DMS114 treated with DMSO at 0.1 percent for 48 hours (cell line): ENCODE results near the gene CEP57L1.
"Not testable (repeated sequence)": the region's sequence is repeated elsewhere in the genome, so short reads cannot be mapped to it uniquely, and the experiment has no call there.

Experiments
- DNase-seq: peaks from one replicate; lab custom pipeline; 2025; ENCODE audit not compliant: unreplicated experiment; lab: John Stamatoyannopoulos, UW

CEP57L1 gene

DNA sequence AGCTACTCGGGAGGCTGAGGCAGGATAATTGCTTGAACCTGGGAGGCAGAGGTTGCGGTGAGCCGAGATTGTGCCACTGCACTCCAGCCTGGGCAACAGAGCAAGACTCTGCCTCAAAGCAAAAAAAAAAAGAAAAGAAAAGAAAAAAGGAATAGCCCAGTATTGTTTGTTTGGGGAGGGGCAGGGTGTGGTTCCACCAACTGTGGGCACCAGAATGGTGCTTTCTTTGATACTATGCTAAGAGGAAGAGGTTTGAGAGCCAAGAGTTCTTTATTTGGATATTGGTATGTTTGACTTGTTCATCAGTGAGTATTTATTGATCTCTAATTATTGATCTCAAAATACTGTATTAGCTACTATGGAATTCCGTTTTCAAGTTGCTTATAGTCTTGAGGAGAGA, 72.3 kb downstream of the CEP57L1 start:
- DNase-seq: no peak

DNA sequence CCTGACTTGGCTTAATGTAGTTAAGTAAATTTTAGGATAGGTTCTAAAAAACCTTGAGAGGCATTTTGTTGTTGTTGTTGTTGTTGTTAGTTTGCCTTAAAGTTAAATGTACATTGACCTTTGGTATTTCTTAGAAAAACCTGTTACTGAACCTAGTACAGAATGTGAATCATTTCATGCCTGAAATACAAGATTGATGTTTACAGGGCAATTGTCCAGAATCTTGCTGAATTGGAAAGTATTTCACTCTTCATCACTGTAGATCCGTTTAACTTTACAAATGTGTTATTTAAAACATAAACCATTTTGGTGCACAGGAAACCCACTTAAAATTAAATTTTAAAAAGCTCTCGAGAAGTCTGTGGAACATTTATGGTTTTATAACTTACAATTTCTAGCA, 75.0 kb downstream of the CEP57L1 start:
- DNase-seq: no peak

DNA sequence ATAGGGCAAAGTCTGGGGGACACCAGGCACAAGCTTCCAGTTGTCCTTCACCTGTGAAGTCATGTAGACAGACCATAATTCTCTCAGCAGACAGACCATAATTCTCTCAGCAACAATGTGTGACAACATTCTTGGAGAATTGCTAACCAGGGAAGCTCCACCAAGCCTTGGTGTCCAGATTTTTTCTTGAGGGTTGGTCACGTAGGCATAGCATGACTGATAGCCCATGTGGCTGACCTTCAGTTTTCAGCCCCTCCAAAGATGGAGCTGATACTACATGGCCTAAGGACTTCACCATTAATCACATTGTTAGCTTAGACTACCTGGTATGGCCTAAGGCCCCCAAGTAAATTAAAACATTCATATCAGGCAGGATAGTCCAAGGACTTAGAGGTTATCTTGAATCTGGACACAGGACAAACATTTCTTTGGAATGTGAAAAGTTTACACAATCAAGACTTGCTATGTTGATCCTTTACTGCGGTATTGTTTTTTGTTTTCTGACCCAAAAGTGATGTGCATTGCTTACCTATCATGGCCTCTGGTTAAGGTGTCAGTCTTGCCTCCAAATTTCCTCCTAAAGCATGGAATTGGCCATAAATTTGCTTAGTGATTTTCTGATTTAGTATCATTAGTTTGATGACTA, 76.9 kb downstream of the CEP57L1 start:
- no peak for DNase-seq

DNA sequence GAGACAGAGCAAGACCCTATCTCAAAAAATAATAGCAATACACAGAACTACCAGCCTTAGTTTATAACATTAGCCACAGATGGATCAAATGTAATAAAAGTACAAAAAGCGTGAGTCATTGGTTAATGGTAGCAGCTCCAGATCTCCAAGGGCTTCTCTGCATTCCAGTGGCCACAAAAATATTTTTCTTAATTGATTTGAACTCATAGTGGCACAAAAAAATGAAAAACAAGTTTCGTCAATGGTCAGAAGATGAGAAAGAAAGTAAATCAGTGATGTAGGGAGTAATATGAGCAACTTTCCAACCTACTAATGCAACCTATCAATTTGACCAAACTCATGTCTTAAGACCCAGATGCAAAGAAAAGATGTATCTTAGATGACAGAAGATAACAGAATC, 79.6 kb downstream of the CEP57L1 start:
- DNase-seq: no peak

DNA sequence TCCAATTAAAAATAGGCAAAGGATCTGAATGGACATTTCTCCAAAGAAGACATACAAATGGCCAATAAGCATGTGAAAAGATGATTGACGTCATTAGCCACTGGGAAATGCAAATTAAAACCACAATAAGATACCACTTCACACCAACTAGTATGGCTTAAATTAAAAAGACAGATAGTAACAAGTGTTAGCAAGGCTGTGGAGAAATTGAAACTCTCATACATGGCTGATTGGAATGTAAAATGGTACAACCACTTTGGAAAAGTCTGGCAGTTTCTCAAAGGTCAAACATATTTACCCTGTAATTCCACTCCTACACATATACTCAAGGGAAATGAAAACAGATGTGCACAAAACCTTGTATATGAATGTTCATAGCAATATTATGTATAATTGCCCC, 83.6 kb downstream of the CEP57L1 start:
- no peak for DNase-seq

DNA sequence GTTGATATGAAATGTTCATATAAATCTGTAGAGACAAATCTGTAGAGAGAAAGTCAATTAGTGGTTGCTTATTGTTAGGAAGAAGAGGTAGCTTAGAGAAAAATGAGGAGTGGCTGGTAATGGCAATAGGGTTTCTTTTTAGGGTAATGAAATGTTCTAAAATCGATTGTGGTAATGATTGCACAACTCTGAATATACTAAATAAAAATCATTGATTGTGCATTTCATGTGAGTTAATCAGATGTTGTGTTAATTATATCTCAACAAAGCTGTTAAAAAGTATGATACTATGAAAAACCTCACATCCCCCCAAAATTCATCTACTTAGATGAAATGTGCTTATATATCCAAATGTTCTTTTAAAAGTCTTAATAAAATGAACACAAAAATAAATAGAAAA, 84.2 kb downstream of the CEP57L1 start:
- no peak for DNase-seq

DNA sequence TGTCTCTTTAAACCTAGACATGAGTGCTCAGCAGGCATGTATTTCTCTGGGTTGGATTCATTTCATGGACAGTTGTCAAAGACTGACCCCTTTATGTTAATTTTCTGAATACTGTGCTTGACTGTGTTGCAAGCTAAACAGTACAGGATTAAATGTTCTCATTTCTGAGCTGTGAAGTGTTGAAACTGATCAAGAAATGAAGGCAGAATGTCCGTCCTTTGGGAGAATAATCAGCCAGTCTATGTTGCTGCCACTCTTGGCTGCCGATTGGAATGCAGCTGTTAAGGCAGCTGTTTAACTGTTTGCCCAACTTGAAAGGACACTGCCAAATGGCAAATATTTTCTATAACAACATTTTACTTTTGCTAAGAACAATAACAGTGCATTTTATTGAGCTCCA, 87.3 kb downstream of the CEP57L1 start:
- DNase-seq: no peak

DNA sequence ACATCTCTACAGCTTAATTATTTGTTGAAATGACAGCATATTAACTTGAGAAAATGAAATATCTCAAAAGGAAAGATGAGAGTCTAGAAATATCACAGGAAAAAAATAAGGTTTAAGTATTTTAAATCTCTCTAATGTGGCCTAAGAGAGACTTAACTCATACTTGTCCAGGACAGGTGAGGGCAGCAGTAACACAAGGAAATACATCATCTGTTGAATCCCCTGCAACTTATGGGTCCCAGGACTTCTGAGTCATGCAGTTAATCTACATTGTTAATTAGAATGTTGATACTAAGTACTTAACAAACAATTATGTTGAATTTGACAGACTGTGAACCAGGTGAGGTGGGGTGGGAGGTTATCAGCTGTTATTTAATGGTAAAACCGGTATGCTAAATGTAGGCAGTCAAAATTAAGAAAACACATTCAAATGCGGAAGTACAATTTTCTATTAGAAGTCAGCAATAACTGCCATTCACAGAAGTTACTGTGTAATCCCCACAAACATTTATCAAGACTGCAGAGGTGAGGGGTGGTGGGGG, 87.9 kb downstream of the CEP57L1 start:
- DNase-seq: no peak

DNA sequence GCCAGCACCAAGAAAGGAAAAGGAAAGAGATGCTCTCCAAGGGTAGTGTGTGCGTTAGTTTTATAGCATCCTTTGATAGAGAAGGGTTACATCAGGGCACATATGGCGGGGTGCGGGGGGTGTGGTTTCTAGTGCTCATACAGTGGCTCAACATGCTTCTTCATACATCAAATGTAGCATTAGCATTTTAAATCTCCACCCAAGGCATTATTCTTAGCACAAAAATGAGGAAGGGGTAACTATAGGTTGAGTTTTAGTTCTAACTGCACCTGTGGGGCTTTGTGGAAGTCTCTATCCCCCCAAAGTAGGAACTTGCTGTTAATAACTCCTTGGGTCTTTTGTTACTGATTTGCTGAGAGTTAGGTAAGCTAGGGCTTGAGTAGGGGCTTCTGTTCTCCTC, 89.3 kb downstream of the CEP57L1 start:
- DNase-seq: no peak

DNA sequence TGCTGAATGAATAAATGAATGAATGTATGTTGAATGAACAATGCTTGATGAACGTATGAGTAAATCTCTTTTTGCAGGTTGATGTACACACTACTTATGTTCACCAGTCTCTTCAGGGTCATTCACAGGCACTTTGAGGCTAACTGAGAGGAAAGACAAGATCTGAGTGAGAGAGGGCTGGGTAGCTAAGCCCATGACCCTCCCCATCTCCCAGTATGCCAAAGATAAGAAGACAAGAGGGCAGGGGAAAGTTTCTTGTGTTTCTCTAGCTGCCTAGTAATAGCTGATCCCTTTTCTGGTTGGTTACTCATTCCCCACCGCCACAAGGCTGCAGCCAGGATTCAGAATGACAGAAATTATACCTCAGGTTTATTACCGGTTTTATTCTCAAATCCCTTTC, 90.7 kb downstream of the CEP57L1 start:
- DNase-seq: no peak

DNA sequence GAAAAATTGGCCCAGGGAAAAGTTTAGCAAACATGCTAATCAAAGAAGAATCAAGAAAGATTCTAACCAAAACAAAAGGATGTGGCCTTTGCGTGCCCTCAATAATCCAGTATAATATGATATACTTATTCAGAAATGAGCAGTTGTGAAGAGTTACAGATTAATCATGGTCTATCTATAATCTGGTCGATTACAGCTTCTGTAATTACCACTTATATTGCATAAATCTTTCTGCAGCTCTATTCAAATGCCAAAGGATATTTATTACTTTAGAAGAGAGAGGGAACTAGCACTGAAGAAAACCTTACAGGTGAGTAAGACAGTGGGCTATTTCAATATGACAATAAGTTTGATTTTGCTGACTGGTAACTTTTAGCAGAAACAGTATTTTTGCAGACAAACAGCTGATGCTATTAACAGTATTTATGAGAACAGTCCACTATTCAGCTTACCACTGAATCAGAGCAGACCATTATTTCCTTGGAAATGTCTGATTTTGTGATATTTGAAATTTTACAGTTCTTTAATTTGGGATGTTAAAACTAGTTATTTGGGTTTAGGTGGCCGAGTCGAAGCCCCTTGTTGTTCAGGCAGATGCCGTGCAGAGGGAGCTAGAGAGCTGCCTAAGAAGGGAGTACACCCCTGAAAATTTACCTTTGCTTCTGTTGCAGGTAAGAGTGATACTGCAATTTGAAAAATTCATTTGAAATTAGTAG, 92.2 kb downstream of the CEP57L1 start:
- DNase-seq: peak; percentile 27

DNA sequence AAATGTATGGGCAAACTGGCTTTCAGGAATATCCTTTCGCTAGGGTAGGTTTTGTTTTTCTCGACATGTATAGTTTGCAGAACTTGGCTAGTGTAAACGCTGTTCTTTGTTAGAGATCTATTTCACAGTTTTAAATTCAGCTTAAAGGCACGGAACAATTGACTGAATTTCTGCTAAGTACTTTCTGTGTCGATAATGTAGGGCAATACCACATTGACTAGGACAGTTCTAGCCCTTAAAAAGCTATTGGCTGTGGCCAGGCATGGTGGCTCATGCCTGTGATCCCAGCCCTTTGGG, 92.8 kb downstream of the CEP57L1 start:
- no peak for DNase-seq

DNA sequence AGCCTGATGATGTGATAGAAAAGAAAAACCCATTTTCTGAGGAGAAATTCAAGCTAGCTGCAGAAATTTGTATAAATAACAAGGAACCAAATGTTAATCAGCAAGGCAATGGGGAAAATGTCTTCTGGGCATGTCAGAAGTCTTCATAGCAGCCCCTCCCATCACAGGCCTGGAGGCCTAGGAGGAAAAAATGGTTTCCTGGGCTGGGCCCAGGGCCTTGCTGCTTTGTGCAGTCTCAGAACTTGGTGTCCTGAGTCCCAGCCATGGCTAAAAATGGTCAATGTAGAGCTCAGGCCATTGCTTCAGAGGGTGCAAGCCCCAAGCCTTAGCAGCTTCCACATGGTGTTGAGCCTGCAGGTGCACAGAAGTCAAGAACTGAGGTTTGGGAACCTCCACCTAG, 96.1 kb downstream of the CEP57L1 start:
- DNase-seq: not testable (repeated sequence)

DNA sequence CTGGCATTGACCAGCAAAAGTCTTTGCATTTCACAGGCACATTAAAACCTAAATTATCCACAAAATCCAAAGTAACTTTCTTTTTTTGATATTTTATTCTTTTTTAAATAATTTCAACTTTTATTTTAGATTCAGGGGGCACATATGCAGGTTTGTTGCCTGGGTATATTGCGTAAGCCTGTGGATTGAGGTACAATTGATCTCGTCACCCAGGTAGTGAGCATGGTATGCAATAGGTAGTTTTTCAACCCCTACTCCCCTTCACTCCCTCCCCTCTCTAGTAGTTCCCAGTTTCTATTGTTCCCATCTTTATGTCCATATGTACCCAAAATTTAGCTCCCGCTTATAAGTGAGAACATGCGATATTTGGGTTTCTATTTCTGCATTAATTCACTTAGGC, 97.6 kb downstream of the CEP57L1 start:
- DNase-seq: no peak

DNA sequence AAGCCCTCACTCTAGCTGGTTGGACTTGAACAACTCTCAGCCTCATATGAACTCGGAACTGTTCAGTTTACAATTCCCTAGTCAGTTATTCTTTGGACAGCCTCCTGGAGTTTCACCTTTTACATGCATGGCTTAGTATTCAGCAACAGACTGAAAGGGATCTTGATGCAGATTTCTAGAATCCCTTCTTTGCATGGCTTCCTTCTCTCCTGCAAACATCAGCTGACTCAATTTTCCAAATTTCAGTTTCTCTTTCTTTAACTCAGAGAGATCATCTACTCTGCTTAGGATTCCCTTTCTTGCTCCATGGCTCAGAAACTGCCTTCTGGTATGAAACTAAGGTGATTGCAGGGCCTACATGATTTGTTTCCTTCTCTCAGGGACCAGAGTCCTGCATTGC, 99.6 kb downstream of the CEP57L1 start:
- no peak for DNase-seq

DNA sequence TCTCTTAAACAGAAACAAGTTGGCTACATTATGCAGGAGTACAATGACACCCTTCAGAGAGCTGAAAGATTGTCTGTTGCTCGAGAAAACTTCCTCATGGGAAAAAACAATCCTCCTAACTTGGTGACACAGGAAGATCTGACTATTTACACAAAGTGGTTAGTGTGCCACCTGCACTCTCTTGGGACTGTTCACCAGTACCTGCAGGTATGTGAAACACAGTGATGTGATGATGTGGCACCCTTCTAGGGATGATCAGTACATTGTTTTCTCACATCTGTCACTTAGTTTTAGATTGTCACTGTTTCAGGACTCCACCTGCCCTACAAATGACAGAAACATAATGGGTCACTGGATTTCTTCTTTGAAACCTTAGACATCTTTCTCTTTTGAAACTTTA, 101.8 kb downstream of the CEP57L1 start:
- DNase-seq: no peak

DNA sequence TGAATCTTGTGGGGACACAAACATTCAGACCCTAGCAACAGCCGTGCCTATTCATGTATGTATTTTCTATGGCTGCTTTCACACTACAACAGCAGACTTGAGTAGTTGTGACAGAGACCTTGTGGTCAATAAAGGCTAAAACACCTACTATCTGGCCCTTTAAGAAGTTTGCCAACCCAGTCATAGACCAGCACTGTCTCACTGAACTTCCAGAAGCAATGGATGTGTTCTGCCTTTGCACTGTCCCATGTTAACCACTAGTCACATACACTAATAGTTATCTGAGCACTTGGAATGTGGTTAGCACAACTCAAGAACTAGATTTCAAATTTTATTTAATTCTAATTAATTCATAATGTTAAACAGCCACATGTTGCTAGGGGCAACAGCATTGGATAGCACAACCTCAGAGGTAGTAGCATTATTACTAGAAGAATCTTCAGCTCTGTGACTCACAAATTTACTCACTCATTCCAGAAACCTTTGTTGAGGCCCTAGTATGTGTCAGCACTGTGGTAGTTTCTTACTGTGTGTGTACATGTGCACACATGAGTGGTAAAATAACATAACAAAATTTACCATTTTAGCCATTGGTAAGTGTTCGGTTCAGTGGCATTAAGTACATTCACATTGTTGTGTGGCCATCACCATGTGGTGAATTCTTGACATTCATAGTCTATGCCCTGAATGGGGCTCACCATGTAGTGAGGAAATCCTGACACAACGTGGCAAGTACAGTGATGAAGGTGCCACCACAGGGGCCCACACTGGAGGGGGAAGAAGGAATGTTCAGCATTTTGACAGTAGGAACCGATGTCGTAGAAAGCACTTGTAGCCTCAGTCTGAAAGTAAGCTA, 107.3 kb downstream of the CEP57L1 start:
- no peak for DNase-seq

DNA sequence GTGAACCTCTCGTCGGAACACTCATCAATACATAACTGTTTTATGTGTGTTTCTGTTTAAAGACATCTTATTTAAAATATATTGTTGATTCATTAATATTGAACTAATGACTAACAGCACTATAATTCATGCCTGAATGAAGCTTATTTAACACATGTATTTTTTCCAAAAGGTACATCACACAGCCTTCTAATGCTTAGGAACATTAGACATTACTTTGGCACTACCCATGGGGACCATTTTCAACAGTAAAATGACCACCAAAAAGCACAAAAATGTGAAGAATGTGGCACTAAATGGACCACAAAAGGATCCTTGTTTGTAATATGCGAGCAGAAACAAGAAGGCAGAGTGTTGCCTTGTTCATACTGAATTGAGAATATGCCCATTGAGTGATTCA, 109.2 kb downstream of the CEP57L1 start:
- DNase-seq: no peak

DNA sequence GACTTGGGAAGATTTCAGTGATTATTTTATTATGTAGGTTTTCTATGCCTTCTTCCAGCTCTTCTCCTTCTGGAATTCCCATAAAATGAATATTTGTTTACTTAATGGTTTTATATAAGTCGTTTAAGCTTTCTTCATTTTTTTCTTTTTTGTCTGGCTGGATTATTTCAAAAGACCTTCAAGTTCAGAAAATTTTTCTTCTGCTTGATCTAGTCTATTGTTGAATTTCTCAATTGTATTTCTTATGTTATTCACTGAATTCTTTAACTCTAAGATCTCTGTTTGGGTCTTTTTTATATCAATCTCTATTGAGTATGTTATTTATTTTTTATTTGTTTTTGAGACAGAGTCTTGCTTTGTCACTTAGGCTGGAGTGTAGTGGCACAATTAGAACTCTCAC, 117.4 kb downstream of the CEP57L1 start:
- DNase-seq: no peak
